Effector CD4-positive, alpha-beta T cell (primary cell): ENCODE data around the gene SRP54.
"Not testable (repeated sequence)": the region's sequence is repeated elsewhere in the genome, so short reads cannot be mapped to it uniquely, and the experiment has no call there.

Experiments
- DNase-seq: peaks from one replicate; pipeline ENCODE4 v3.0.0-alpha.2; 2020

SRP54 gene

DNA sequence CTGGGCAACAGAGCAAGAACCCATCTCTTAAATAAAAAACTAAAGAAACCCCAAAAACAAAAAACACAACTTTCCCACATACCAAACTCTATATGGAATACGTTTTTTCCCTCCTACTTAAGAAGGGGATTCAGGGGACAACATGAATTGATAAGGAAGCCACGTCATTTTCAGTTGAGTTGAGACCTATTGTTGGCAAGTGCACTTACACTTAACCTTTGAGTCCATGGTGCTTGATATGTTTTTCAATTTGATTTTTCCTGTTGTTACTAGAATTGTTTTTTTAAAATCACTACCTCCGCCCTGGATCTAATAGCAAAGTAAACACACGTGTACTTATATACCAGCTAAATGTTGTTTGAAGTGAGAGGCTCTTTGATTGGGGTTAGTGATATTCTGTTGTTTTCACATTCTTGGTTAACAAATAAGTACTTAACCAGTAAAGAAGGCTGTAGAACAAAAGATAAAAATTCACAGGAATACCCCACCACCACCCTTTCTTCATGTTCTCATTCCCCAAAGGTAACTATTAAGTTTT is 65.3 kb downstream of the SRP54 start:
- DNase-seq, result no peak

DNA sequence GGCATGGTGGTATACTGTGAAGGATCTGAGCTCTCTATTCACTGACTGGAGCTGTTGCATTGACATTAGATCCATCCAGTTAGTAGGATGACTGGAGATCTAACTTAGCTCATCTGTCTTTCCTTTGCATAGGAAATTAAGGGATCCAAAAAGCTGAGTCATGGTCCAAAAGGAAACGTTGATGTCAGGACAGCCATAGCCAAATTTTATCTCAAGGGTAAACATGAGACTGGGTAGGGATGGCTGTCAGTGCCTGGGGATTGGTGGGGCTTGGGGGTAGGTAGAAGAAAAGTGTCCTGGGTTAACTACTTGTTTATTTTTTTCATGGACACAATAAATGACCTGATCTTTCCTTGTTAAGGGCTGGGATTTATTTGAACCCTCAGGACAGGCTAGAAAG is 67.9 kb downstream of the SRP54 start:
- no peak for DNase-seq

DNA sequence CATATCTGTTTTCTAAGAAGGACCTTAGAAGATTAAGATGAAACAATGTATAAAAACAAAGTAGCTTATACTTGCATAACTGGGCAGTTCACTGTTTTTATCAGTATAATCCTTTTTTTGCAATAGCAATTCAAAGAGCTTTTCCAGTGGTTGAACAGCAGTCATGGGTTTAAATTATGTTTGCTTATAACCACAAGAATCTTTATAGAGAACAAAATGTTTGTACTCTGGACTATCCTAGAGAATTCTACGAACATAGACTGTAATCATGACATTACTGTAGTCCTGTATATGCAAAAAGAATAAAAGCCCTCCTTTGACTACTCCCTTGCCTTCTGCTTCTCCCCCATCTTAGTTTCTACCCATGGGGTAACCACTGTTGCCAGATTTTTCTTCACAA is 69.0 kb downstream of the SRP54 start:
- DNase-seq, result no peak

DNA sequence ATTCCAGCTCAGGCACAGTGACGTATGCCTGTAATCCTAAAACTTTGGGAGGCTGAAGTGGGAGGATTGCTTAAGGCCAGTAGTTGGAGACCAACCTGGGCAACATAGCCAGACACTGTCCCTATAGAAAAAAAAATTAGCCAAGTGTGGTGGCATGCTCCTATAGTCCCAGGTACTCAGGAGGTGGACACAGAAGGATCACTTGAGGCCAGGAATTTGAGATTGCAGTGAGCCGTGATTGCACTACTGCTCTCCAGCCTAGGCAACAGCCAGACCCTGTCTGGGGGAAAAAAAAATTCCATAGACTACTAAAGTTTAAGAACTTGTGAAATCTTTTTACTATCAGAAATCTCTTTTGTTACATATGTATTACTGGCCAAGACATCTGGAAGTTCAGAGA is 69.8 kb downstream of the SRP54 start:
- no peak for DNase-seq

DNA sequence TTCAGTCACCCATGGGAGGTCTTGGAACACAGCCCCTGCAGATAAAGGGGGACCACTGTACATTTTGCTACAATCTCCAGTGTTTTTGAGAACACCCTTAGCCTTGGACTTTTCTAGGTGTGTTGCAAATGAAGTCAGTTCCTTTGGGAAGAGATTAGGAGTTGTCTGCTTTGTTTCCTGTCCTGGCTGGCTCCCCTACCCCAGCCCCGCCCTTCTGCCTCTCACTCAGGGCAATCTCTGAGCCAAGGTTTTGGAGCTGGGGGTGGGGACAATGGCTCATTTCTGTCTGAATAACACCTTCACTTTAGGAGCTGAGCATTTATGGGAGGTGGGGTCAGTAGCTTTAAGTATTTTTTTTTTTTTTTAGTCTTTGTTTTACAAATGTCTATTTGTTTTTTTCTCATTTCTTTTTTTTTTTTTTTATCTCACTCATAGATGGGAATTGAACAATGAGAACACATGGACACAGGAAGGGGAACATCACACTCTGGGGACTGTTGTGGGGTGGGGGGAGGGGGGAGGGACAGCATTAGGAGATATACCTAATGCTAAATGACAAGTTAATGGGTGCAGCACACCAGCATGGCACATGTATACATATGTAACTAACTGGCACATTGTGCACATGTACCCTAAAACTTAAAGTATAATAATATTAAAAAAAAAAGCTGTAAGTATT is 78.5 kb downstream of the SRP54 start:
- not testable (repeated sequence) for DNase-seq

DNA sequence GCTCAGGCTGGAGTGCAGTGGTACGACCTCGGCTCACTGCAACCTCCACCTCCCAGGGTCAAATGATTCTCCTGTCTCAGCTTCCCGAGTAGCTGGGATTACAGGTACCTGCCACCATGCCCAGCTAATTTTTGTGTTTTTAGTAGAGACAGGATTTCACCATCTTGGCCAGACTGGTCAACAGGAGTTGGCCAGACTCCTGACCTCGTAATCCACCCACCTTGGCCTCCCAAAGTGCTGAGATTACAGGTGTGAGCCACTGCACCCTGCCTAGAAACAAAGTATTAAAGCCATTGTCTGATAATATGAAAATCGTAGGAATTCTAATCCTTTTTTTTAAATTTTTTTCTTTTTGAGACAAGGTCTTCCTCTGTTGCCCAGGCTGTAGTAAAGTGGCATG is 82.9 kb downstream of the SRP54 start:
- not testable (repeated sequence) for DNase-seq

DNA sequence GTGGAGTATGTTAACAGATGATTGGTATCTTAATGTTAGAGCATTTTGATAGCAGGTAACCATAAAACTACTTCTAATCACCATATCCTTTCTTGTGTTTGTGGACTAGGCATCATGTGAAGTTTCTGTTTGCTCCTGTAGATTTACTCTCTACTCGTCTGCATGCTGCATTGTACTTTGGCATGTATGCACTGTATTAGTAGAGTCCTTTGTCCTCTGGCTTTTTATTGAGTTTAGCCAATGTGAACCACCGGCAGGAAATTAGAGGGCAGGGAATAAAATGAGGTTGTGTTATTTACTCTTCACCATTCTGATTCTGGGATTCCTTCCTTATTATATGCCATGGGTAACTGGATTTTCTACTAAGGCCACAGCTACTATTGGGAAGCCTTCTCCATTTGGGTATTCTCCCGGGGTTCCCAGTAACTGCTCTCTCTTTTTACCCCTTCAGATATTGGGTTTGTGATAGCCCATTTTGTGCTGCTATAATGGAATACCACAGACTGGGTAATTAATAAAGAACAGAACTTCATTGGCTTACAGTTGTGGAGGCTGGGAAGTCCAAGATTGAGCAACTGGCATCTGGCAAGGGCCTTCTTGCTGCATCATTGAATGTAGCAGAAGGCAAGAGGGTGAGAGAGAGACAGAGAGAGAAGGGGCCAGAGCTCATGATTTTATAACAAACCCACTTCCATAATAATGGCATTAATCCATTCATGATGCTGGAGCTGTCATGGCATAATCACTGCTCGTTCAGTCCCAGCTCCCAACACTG is 85.6 kb downstream of the SRP54 start:
- DNase-seq, result no peak

DNA sequence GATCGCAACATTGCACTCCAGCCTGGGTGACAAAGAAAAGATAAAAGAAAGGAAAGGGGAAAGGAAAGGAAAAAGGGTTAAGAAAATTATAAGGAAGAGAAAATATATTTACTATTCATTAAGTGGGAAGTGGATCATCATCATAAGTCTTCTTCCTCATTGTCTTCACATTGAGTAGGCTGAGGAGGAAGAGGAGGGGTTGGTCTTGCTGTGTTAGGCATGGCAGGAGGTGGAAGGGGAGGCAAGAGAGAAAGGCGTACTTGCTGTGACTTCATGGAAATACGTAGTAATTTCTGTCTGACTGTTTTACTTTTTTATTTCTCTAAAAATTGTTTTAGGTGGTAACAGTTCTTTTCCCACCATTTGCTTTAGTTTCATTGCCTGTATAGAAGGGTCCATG is 89.4 kb downstream of the SRP54 start:
- DNase-seq, result no peak

DNA sequence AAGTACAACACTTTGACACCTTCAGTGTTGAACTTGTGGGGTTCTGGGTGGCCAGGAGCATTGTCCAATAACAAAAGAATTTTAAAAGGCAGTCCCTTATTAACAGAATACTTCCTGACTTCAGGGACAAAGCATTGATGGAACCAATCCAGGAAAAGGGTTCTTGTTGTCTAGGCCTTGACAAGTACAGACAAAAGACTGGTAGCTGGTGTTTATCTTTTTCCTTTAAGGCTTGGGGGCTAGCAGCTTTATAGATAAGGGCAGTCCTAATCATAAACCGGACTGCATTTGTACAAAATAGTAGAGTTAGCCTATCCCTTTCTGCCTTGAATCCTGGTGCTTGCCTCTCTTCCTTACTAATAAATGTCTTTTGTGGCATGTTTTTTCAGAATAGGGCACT is 90.7 kb downstream of the SRP54 start:
- no peak for DNase-seq

DNA sequence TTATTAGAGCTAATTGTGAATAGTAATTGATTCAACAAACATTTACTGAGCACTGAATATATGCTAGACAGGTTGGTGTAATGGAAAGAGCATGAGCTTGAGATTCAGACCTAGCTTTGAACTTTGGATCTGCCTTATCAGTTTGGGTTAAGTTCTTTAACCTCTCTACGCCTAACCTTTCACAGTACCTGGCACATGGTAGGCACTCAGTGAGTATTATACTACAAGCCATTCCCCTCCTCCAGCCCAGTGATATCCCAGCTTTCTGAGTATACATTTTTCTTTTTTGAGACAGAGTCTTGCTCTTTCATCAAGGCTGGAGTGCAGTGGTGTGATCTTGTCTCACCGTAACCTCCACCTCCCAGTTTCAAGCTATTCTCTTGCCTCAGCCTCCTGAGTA is 95.3 kb downstream of the SRP54 start:
- DNase-seq, result no peak
